ENCODE measurements around the gene NTNG2.

DNA sequence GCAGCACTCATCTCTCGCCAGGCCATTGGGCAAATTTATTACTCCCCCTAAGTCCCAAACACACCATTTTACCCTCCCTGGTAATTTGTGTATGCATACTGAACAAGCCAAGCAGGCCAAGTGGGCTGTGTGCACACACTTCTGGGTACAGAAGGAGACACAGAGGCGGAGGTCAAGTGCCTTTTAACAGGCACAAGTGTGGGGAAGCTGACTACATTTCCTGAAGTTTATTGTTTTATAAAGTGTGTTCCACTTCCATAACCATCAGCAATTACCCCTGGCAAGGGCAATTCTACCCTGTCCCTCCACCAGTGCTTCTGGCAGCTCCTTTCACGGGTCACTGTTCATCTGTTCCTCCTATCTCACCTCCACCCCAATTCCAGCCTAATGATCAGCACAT, 99.0 kb downstream of the NTNG2 start:
- TF ChIP-seq, protein P1, sequence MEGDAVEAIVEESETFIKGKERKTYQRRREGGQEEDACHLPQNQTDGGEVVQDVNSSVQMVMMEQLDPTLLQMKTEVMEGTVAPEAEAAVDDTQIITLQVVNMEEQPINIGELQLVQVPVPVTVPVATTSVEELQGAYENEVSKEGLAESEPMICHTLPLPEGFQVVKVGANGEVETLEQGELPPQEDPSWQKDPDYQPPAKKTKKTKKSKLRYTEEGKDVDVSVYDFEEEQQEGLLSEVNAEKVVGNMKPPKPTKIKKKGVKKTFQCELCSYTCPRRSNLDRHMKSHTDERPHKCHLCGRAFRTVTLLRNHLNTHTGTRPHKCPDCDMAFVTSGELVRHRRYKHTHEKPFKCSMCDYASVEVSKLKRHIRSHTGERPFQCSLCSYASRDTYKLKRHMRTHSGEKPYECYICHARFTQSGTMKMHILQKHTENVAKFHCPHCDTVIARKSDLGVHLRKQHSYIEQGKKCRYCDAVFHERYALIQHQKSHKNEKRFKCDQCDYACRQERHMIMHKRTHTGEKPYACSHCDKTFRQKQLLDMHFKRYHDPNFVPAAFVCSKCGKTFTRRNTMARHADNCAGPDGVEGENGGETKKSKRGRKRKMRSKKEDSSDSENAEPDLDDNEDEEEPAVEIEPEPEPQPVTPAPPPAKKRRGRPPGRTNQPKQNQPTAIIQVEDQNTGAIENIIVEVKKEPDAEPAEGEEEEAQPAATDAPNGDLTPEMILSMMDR (IDR thresholded peaks at IDR 0.05): no peak
- TF ChIP-seq POLR2AphosphoS5 (IDR thresholded peaks at IDR 0.05) (no peak), POLR2A (IDR thresholded peaks at IDR 0.05) (no peak), EP300 (IDR thresholded peaks at IDR 0.05; ENCODE audit: low read depth) (no peak)

All from transverse colon (tissue), 4 donors.